ENCODE data around the gene MICU1.

Gene MICU1

GRCh38 chr10:72524489-72524888 lies 101.4 kb downstream of the MICU1 start:
- H3K36me3 ChIP-seq (ENCODE audit: low read length) = no peaks in the 10 kb centered on the region
- TF ChIP-seq EZH2phosphoT487 (conservative IDR thresholded peaks at IDR 0.05; ENCODE audit: low read length) (no peak), CTCF (IDR thresholded peaks at IDR 0.05; ENCODE audit: insufficient read depth, low read length, poor library complexity, severe bottlenecking) (no peak)
- H3K27me3 ChIP-seq (ENCODE audit: low read length) = no peaks in the 10 kb centered on the region
- H2AFZ ChIP-seq (ENCODE audit: low read depth, low read length, severe bottlenecking) = no peak overlapping the region
- no peaks in the 10 kb centered on the region for H3K9me3 ChIP-seq (ENCODE audit: insufficient read depth, low read length)
- H3K27ac ChIP-seq (ENCODE audit: low read depth, low read length) = no peak overlapping the region
- H3K9me2 ChIP-seq (replicated peaks; ENCODE audit: insufficient read depth, low read length) = no peaks in the 10 kb centered on the region
- H3K79me2 ChIP-seq (ENCODE audit: insufficient read depth, low read length) = no peaks in the 10 kb centered on the region
- H3K4me3 ChIP-seq (ENCODE audit: insufficient read depth, low read length, poor library complexity, severe bottlenecking) = no peak overlapping the region
- H3K9ac ChIP-seq (ENCODE audit: low read length) = no peak overlapping the region
- no peaks in the 10 kb centered on the region for H4K20me1 ChIP-seq (ENCODE audit: low read depth, low read length)
- H3K4me2 ChIP-seq (ENCODE audit: low read depth, low read length, poor library complexity, severe bottlenecking) = no peak overlapping the region
- no peaks in the 10 kb centered on the region for H3F3A ChIP-seq (ENCODE audit: insufficient read depth)

DNA sequence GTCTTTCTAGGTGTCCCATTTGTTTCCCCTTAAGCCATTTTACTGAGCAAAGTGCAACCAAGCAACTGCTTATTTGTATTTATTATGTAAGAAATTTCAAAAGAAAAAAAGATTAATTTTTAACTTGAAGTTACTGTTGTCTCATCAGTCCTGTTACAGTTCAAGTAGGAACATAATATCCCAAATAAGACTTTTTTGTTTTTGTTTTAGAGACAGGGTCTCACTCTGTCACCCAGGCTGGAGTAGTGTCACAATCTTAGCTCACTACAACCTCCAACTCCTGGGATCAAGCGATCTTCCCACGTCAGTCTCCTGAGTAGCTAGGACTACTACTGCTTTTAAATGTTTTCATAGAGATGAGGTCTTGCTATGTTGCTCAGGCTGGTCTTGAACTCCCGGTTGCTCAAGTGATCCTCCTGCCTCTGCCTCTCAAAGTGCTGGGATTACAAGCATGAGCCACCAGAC lies 101.9 kb downstream of the MICU1 start:
- no peaks in the 10 kb centered on the region for H3K36me3 ChIP-seq (ENCODE audit: low read length)
- H3F3A ChIP-seq (ENCODE audit: insufficient read depth) = no peaks in the 10 kb centered on the region
- H4K20me1 ChIP-seq (ENCODE audit: low read depth, low read length) = no peaks in the 10 kb centered on the region
- H3K9ac ChIP-seq (ENCODE audit: low read length) = no peak overlapping the region
- TF ChIP-seq CTCF (IDR thresholded peaks at IDR 0.05; ENCODE audit: insufficient read depth, low read length, poor library complexity, severe bottlenecking) (no peak), EZH2phosphoT487 (conservative IDR thresholded peaks at IDR 0.05; ENCODE audit: low read length) (no peak)
- H3K27me3 ChIP-seq (ENCODE audit: low read length) = no peaks in the 10 kb centered on the region
- peak overlapping the region; percentile 45 for H3K4me2 ChIP-seq (ENCODE audit: low read depth, low read length, poor library complexity, severe bottlenecking)
- no peak overlapping the region for H3K27ac ChIP-seq (ENCODE audit: low read depth, low read length)
- no peaks in the 10 kb centered on the region for H3K9me2 ChIP-seq (replicated peaks; ENCODE audit: insufficient read depth, low read length)
- H3K9me3 ChIP-seq (ENCODE audit: insufficient read depth, low read length) = no peaks in the 10 kb centered on the region
- H2AFZ ChIP-seq (ENCODE audit: low read depth, low read length, severe bottlenecking) = no peak overlapping the region
- no peaks in the 10 kb centered on the region for H3K79me2 ChIP-seq (ENCODE audit: insufficient read depth, low read length)
- H3K4me3 ChIP-seq (ENCODE audit: insufficient read depth, low read length, poor library complexity, severe bottlenecking) = no peak overlapping the region

DNA sequence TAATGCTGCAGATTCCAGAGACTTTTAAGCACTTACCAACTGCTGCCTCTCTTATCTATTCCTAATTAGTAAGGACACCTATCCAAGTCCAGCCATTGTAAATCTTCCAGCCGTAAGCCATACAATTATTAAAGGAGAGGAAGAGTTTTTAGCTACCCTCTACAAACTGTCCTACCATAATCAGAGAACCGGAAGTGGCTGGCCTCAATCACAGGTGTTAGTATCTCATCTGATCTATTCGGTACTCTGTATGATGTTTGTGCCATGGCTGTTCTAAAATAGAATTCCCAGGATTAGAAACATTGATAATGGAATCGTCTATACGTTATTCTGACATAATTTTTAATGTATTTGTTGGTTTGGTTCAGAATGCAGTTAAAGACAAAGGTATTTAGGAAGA lies 102.8 kb downstream of the MICU1 start:
- Histone ChIP-seq H3K79me2 (ENCODE audit: insufficient read depth, low read length) (no peaks in the 10 kb centered on the region), H3K27ac (ENCODE audit: low read depth, low read length) (peak overlapping the region; percentile 21), H3K4me2 (ENCODE audit: low read depth, low read length, poor library complexity, severe bottlenecking) (peak overlapping the region; percentile 45), H3K9me2 (replicated peaks; ENCODE audit: insufficient read depth, low read length) (no peaks in the 10 kb centered on the region), H3F3A (ENCODE audit: insufficient read depth) (no peaks in the 10 kb centered on the region), H3K9ac (ENCODE audit: low read length) (no peak overlapping the region), H3K9me3 (ENCODE audit: insufficient read depth, low read length) (no peaks in the 10 kb centered on the region), H4K20me1 (ENCODE audit: low read depth, low read length) (no peaks in the 10 kb centered on the region), H3K4me3 (ENCODE audit: insufficient read depth, low read length, poor library complexity, severe bottlenecking) (no peak overlapping the region), H3K36me3 (ENCODE audit: low read length) (no peaks in the 10 kb centered on the region), H3K27me3 (ENCODE audit: low read length) (no peaks in the 10 kb centered on the region), H2AFZ (ENCODE audit: low read depth, low read length, severe bottlenecking) (peak overlapping the region; percentile 61)
- no peak for TF ChIP-seq EZH2phosphoT487 (conservative IDR thresholded peaks at IDR 0.05; ENCODE audit: low read length)
- TF ChIP-seq CTCF (IDR thresholded peaks at IDR 0.05; ENCODE audit: insufficient read depth, low read length, poor library complexity, severe bottlenecking) = no peak

Data from SU-DHL-6 (cell line).